Keratinocyte (primary cell): ENCODE results near the gene TWF2.

Experiments
- CTCF ChIP-seq, 3 experiments: IDR thresholded peaks in 1 of 3; conservative IDR thresholded peaks in 1 of 3; optimal IDR thresholded peaks in 1 of 3; 2 replicates in 2 of 3; 3 replicates in 1 of 3; pipeline versions ENCODE3 to v1.5.1; 2011; ENCODE audit warnings: low read length in 3 of 3, mild to moderate bottlenecking in 3 of 3, moderate library complexity in 2 of 3, control low read depth in 1 of 3, inconsistent platforms in 1 of 3; ENCODE audit not compliant: insufficient read depth in 2 of 3; ENCODE audit errors: extremely low read depth in 1 of 3
- EZH2 ChIP-seq: IDR thresholded peaks from one replicate; pipeline ENCODE4 v1.6.1; 2012; ENCODE audit warnings: inconsistent platforms, mild to moderate bottlenecking, low read length, moderate library complexity

GRCh38 chr3:52253314-52254304 is 14.7 kb upstream of the TWF2 start:
- TF ChIP-seq CTCF (optimal IDR thresholded peaks at IDR 0.05 in 1 of 3, IDR thresholded peaks at IDR 0.05 in 1 of 3, conservative IDR thresholded peaks at IDR 0.05 in 1 of 3; ENCODE audit: extremely low read depth in 1 of 3, insufficient read depth in 2 of 3, low read length in 3 of 3) (no peak), EZH2 (no peak)
